Chondrocyte (in vitro differentiated cells): ENCODE data around the gene FAM163B. TPM values are rescaled to one million over a fixed set of nuclear protein-coding genes. Genes with fewer than 3 reads are reported as not detected.
A peak's percentile ranks its signal among the peaks of the same experiment; 100 is the strongest.

Source experiments
- DNase-seq: peaks from one replicate; pipeline ENCODE4 v3.0.0; 2021; ENCODE audit warnings: mixed read lengths, low spot score
- H3K27ac Mint-ChIP-seq: one replicate; pipeline ENCODE4 v1.8.0; 2021; ENCODE audit warnings: mild to moderate bottlenecking, moderate library complexity, mixed read lengths; ENCODE audit not compliant: unreplicated experiment
- H3K27me3 Mint-ChIP-seq: 2 replicates; pipeline ENCODE4 v1.8.0; 2021; ENCODE audit warnings: low read depth, mixed read lengths
- H3K36me3 Mint-ChIP-seq: 2 replicates; pipeline ENCODE4 v1.8.0; 2021; ENCODE audit warnings: low read depth, mixed read lengths
- H3K4me1 Mint-ChIP-seq: 2 replicates; pipeline ENCODE4 v1.8.0; 2021; ENCODE audit warnings: low read depth, mild to moderate bottlenecking, mixed read lengths
- H3K4me3 Mint-ChIP-seq: one replicate; pipeline ENCODE4 v1.8.0; 2021; ENCODE audit warnings: mild to moderate bottlenecking, moderate library complexity, mixed read lengths; ENCODE audit not compliant: unreplicated experiment
- H3K9me3 Mint-ChIP-seq: 2 replicates; pipeline ENCODE4 v1.8.0; 2021; ENCODE audit warnings: low read depth, mixed read lengths
- CTCF ChIP-seq: fragments of 200-600 bp; sonication (generic); IDR thresholded peaks from 2 replicates; pipeline ENCODE4 v1.5.0; 2021; ENCODE audit warnings: antibody characterized with exemption, mild to moderate bottlenecking, moderate library complexity
- total RNA-seq: library from RNA; stranded (reverse); gene quantifications from 3 replicates; pipeline ENCODE4 v1.2.1, GENCODE V29; 2021

FAM163B gene
- total RNA-seq, 1 donor from 2014 or later = not detected

GRCh38 chr9:133615186-133615585, 6.0 kb upstream of the FAM163B start:
- no peaks in the 10 kb centered on the region for H3K4me1 Mint-ChIP-seq
- no peak for DNase-seq
- H3K36me3 Mint-ChIP-seq = no peaks in the 10 kb centered on the region
- no peak for TF ChIP-seq CTCF
- H3K9me3 Mint-ChIP-seq = no peaks in the 10 kb centered on the region
- peaks cover 79% of the 10 kb centered on the region for H3K27me3 Mint-ChIP-seq
- no peak overlapping the region for H3K4me3 Mint-ChIP-seq
- no peak overlapping the region for H3K27ac Mint-ChIP-seq

- Mint-ChIP-seq H3K27me3 (peaks cover 78% of the 10 kb centered on the region), H3K36me3 (no peaks in the 10 kb centered on the region)
- no peak for DNase-seq
Measured at GRCh38 chr9:133614678-133615077, 5.5 kb upstream of the FAM163B start.

GRCh38 chr9:133614056-133614455, 4.9 kb upstream of the FAM163B start:
- H3K4me3 Mint-ChIP-seq = no peak overlapping the region
- H3K4me1 Mint-ChIP-seq = peaks cover 5% of the 10 kb centered on the region
- TF ChIP-seq CTCF = no peak
- no peak overlapping the region for H3K27ac Mint-ChIP-seq
- no peak for DNase-seq
- no peaks in the 10 kb centered on the region for H3K36me3 Mint-ChIP-seq
- no peaks in the 10 kb centered on the region for H3K9me3 Mint-ChIP-seq
- peaks cover 76% of the 10 kb centered on the region for H3K27me3 Mint-ChIP-seq

More at GRCh38 chr9:133614678-133615077, 5.5 kb upstream of the FAM163B start:
- peaks cover 1% of the 10 kb centered on the region for H3K4me1 Mint-ChIP-seq
- no peak for TF ChIP-seq CTCF
- H3K27ac Mint-ChIP-seq = no peak overlapping the region
- no peaks in the 10 kb centered on the region for H3K9me3 Mint-ChIP-seq
- H3K4me3 Mint-ChIP-seq = no peak overlapping the region

- Mint-ChIP-seq H3K36me3 (no peaks in the 10 kb centered on the region), H3K27ac (no peak overlapping the region), H3K27me3 (peaks cover 71% of the 10 kb centered on the region), H3K9me3 (no peaks in the 10 kb centered on the region), H3K4me3 (no peak overlapping the region), H3K4me1 (peaks cover 5% of the 10 kb centered on the region)
- DNase-seq = no peak
- no peak for TF ChIP-seq CTCF
Measured at GRCh38 chr9:133613432-133613831, 4.2 kb upstream of the FAM163B start.

- no peaks in the 10 kb centered on the region for H3K9me3 Mint-ChIP-seq
- peaks cover 69% of the 10 kb centered on the region for H3K27me3 Mint-ChIP-seq
- peaks cover 5% of the 10 kb centered on the region for H3K4me1 Mint-ChIP-seq
- DNase-seq = peak; percentile 57
- H3K27ac Mint-ChIP-seq = no peak overlapping the region
- no peaks in the 10 kb centered on the region for H3K36me3 Mint-ChIP-seq
- no peak overlapping the region for H3K4me3 Mint-ChIP-seq
- no peak for TF ChIP-seq CTCF
Measured at GRCh38 chr9:133612816-133613215, 3.6 kb upstream of the FAM163B start.
